Measurements from ENCODE around the gene PLA1A.
"Not testable (repeated sequence)": the region's sequence is repeated elsewhere in the genome, so short reads cannot be mapped to it uniquely, and the experiment has no call there.

PLA1A gene, protein sequence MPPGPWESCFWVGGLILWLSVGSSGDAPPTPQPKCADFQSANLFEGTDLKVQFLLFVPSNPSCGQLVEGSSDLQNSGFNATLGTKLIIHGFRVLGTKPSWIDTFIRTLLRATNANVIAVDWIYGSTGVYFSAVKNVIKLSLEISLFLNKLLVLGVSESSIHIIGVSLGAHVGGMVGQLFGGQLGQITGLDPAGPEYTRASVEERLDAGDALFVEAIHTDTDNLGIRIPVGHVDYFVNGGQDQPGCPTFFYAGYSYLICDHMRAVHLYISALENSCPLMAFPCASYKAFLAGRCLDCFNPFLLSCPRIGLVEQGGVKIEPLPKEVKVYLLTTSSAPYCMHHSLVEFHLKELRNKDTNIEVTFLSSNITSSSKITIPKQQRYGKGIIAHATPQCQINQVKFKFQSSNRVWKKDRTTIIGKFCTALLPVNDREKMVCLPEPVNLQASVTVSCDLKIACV

DNA sequence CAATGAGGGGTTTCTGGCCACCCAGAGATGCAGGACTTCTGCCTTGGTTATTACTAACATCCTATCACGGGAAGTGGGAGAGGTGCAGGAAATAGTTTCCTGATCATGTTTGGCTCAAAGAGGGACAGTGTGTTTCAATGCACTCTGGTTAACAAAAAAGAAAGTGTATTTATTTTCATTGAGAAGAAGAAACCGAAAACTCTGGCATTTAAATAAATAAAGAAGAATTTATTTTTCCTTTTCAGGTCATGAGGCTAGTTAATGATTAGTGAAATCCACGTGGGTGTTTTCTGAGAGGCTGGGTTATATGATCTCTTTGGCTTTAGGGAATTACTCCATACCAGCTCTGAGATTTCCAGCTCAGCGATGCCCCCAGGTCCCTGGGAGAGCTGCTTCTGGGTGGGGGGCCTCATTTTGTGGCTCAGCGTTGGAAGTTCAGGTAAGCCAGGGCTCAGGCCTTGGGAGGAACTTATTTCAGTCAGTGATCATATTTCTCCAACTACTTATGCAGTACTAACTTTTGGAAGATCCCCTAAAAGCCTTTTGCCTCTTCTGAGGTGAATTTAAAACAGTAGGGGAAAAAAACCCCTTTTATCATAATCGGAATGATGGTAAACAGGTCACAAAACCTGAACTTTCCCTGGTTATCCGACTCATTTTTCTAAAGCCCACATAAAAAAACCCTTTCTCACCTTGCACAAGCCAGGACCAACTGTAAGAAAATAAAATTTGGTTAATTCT lies at the start of gene PLA1A:
Gene PLA1A (plus strand): TSS at position 338 of the 741 bp plus-strand sequence. CDS start 29 bp downstream, at position 367.
- DNase-seq = peak in 1 of 2 donors; percentile 20

DNA sequence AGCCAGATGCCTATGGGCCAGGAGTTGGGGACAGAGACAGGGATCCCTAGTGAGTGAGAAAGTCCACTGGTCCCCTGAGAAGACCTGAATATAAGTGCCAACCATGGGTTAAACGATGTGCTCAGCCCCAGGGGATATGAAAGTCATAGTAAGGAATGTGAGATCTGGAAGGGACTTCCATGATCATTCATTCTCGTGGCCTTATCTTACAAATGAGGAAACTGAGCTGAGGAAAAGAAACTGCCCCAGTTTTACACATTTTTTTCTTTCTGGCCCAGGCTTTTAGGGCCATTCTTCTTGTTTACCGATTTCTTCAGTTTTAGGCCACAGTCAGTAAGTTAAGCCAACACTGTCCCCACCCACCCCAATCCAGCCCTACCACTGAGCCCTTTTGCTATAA lies 49.3 kb upstream of the PLA1A start:
- peak; percentile 41 to 59 for DNase-seq

DNA sequence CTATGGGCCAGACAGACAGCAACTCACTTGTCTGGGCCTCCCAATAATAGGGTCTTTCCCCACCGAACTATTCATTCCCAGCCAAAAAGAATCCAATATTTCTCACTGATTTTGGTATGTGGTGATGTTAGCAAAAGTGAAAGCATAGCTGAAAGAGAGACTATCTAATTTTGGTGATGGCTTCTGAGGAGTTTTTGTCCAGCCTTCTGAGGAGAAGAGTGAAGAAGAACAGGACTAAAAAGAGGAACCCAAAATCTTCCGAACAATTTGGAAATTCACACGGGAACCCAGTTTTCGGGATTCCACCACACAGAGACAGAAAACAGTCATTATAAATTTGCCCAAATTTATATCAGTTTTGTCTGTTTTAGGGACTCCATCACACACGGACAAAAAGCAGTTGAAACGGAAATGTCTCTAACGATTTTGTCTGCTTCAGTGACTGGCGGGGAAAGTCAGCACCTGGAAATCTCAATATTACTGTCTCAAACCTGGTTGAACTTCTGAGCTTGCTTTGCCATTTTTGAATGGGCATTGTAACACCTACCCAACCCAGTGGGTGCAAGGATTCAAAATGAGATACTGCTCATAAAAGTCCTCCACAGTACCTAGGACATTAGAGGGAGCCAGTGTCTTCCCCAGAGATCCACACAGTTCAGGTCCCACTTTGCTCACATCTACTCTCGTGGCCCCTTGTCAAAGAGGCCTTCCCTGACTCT lies 47.3 kb upstream of the PLA1A start:
- peak in 1 of 2 donors; percentile 27 for DNase-seq

DNA sequence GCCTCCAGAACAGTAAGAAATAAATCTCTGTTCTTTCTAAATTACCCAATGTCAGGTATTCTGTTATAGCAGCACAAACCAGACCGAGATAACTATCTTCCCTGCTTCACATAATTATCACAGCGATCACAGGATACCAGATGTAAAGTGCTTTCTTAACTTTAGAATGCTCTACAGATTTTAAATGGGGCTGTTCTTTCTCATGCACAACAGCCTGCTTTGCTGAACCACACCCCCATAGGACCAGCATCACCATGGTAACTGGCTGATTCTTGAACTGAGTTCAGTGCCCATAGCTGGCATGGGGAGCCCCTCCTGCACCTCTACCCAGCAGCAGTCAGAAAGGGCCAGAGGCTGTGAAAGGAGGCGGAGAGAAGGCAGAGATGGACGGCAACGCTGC lies 46.1 kb upstream of the PLA1A start:
- DNase-seq = no peak

DNA sequence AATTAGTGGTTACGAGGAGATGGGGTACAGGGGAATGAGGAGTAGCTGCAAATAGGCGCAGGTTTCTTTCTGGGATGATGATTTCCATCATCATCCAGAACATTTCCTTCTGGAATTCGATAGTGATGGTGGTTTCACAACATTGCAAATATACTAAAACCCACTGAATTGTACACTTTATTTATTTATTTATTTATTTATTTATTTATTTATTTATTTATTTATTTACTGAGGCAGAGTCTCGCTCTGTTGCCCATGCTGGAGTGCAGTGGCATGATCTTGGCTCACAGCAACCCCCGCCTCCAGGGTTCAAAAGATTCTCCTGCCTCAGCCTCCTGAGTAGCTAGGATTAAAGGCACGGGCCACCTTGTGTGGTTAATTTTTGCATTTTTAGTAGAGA lies 44.8 kb upstream of the PLA1A start:
- not testable (repeated sequence) for DNase-seq

DNA sequence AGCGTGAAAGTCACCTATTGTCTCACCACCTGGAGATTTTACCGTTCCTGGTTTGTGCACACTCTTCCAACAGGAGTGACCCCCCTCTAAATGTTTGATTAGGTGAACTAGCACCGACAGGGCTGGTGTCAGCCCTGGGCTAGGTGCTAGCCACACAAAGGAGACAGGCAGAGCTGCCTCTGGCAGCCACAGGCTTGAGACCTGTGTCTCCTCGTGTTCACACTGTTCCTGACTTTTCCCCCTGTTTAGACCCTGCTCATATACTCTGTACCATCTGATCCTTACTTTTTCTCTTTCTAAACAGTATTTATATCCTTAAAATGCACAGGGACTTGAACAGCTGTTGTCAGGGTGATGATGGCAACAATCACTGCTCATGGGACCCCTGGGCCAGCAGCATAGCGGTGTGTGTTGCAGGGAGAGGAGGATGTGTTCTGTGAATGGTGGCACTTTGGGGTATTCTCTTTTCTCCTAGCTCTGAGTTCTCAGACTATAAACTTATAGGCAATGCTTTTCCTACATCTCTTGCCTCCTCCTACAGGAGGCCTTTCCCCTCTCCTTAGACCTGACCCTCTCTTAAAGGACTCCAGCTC lies 43.8 kb upstream of the PLA1A start:
- no peak for DNase-seq

DNA sequence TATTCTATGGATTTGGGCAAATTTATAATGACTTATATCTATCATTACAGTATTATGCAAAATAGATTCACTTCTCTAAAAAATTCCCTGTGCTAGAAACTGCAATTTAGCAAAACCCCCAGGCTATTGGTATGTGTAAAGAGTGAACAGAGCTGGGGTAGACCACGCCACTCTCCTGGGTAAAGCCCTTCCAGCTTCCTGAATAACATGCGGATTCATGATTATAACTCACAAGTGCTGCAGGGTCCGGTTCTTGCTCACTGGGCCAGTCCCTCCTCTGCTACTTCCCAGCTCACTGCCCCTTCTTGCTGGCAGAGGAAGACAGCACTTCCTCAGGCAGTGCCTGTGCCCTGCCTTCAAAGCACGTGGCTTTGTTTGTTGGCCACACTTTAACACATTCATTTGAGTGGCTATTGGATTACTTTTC lies 42.4 kb upstream of the PLA1A start:
- peak; percentile 95 to 99 for DNase-seq

DNA sequence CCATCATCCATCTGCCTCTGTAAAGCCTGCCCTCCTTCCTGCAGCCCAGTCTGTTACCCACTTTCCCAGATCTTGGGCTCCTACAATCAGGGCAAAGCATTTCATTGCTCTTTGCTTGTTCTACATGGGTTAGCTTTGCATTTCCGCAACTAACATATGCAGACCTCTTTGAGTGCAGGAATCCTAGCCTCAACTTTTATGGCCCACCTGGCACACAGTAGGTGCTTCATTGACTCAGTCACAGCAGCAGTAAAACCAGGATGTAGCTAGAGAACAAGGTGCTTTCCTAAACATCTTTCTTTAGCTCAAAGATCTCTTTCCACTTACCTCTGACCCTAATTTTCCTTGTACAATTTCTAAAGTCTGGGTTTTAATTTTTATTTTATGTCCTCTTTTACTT lies 41.8 kb upstream of the PLA1A start:
- DNase-seq = no peak

DNA sequence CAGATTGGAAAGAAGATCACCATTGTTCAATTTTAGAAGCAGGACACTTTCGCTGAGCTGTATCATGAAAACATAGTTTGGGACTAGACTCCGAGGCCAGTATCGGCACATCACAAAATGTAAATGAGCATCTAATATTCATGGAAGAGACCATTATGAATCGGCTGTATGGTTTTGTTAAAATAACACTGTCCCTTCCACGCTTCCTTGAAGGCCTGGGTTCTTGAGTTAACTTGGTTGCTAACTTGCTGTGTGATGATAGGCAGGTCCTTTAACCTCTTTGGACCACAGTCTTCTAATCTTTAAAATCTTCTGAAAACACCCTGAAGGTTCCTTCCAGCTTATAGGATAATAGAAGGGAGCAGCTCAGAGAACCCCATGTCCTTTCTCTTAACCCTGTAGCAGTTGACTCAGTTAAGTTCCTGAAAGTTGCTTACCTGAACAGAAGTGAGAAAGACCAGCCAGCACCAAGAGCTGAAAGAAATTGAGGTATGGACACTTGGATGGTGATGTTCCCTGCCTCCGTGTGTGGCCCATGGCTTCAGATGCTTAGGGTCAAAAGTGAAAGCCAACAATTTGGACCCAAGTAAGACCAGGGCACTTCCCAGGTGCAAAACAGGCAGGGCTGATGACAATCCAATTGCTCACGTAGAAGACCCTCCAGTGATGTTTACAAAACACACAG lies 40.4 kb upstream of the PLA1A start:
- no peak for DNase-seq

DNA sequence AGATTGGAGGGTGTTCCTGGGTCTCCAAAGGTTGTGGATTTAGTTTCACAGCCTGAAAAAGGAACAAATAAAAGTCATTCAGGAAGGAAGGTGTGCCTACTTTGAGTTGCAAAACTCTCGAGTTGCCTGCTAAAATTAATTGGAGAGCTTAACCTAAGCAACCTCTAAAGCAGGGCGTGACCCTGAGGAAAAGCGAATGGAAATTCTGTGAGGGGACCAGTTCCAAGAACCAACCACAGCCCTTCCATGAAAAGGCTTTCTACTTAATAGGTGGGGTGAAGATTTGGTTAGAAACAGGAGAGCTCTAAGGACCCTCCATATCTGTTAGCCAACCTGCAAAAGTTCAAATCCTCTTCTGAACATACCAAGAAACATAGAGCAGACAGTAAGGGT lies 39.8 kb upstream of the PLA1A start:
- DNase-seq = peak in 1 of 2 donors; percentile 42

DNA sequence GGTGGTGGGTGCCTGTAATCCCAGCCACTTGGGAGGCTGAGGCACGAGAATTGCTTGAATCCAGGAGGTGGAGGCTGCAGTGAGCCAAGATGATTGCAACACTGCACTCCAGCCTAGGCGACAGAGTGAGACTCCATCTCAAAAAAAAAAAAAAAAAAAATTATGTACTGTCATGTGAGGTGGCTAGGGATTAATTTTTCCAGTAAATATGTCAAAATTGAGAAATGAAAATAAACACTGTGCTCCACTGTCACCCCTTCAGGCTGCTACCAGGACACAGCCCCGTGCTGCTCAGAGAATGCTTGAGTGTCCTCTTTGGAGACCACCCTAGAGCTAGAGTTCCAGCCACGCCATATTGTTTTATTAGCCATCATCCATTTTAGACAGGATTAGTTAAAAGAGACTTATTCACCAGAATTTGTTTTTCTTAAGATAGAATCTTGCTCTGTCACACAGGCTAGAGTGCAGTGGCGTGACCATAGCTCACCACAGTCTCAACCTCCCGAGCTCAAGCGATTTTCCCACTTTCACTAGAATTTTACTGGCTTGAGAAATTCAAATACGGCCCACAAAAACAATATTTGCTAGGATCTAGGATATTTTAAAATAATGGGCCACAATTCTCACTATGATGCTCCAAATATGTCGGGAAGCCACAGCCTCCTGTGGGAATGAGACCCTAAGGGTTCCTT lies 38.9 kb upstream of the PLA1A start:
- DNase-seq = peak in 1 of 2 donors; percentile 39

DNA sequence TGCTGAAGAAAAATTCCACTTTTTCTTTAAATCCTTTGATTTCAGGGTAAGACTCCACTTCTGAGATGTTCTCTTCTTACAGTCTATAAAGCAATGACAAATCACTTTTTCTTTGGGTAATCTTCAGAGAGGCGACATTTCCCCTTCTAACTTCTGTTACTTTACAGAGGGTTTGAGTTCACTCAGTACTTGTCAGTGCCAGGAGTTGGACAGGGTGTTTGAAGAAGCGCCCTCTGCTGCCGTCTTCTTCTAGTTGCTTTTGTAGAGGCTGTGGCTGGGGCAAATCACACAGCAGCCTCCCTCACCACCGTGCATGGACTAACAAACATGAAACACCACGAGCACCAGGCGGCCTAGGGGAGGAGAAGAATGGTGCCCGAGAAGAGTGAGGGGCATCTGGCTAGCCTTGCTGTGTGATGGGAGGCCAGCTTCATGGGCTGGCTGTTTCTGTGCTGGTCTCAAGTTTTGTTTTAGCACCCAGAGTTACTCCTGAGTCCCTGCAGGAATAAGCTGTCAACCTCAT lies 38.2 kb upstream of the PLA1A start, which contains the start of gene CD80:
Gene CD80 (minus strand): TSS at position 174 of the 523 bp plus-strand sequence. CDS start 1,886 bp downstream, outside the sequence.
- DNase-seq = peak; percentile 86 to 93

DNA sequence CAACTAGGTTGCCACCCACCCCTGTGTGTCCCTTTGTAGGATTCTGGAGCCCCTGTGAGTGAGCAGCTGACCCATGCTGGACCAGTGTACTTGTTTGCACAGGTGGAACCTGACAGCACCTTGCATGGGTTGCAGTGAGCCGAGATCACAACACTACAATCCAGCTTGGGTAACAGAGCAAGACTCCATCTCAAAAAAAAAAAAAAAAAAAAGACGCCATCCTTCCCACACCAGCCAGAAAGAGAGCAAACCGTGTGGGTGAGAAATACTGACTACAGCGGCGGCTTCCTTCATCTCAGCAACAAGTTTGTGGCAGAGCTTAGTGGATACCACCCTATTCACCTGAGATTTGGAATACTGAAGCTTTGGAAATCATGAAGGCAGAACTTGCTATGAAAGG lies 37.5 kb upstream of the PLA1A start:
- DNase-seq = no peak

DNA sequence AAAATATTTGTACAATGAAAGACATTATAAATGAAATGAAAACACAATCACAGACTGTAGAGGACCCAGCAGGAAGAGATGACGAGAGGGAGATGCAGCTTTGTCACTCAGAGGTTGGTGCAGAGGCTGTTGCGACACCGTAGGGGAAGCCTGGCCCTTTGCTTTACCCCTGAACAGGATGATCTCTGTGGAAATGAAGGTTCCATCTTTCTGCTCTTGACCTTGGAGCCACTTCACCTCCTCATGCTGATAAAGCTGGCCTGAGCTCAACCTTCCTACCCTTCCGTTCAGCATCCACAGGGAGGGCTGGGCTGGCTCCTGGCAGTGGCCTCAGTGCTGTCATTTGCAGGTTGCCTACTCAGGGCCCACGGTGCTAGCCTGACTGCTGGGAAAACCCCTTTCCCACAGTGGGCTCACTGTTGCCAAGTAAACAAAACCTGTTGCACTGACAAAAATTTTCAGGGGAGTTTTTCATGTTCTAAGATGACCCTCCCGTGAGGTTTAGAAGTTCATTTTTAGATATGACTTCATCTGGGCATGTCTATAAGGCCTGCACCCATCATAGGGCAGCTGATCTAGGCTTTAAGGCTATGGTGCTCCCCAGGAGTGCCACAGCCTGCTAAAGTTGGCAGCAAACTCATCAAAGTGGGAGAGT lies 35.3 kb upstream of the PLA1A start:
- peak; percentile 94 to 99 for DNase-seq

DNA sequence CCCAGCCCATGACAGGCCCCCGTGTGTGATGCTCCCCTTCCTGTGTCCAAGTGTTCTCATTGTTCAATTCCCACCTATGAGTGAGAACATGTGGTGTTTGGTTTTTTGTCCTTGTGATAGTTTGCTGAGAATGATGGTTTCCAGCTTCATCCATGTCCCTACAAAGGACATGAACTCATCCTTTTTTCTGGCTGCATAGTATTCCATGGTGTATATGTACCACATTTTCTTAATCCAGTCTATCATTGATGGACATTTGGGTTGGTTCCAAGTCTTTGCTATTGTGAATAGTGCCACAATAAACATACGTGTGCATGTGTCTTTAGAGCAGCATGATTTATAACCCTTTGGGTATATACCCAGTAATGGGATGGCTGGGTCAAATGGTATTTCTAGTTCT lies 34.4 kb upstream of the PLA1A start:
- not testable (repeated sequence) for DNase-seq

DNA sequence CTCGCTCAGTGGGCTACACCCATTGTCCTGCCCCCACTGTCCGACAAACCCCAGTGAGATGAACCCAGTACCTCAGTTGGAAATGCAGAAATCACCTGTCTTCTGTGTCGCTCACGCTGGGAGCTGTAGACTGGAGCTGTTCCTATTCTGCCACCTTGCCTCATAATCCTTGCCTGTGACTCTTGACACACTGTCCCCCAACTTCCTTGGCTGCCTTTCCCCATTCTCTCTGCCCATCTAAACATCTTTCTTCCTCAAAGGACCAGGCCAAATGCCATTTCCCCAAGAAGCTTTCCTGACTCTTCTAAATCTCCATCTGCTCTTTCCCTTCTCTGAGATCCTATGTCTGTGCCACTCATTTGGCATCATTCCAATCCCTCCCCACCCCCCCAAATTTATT lies 28.5 kb upstream of the PLA1A start:
- DNase-seq = peak in 1 of 2 donors; percentile 45

DNA sequence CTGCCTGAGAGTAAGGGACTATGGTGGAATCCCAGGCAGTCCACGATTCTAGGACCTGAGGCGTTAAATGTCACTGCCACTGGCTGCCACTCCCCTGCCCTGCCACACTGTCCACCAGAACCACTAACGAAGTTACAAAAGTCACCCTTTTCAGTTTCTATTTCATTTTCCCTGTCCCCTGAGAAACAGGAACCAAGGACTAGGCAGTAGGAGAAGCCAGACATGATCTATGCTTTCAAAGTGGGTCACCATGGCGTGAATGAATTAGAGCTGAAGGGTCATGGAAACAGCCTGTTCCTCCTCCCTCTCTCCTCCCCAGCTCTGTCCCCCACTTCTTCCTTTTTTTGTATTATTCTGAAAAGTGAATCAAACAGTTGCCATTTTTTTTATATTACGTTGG lies 27.5 kb upstream of the PLA1A start:
- DNase-seq = peak; percentile 94 to 96

DNA sequence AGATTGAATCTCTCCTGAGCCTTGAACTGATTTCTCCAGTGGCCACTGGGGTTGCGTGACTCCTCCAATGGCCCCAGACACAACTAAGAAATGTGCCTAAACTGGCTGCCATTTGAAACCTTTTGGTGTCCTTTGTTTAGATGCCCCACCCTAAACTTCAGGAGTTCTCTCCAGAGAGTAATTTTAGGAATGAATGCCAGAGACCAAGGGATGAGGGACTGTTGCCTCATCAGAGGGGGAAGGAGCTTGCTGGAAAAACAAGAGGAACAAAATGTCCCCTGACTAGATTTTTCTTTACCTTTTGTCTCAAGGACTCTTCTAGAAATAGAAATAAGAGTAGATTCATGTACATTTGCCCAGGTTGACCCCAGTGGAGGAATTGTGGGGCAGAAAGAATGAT lies 26.5 kb upstream of the PLA1A start:
- no peak for DNase-seq

DNA sequence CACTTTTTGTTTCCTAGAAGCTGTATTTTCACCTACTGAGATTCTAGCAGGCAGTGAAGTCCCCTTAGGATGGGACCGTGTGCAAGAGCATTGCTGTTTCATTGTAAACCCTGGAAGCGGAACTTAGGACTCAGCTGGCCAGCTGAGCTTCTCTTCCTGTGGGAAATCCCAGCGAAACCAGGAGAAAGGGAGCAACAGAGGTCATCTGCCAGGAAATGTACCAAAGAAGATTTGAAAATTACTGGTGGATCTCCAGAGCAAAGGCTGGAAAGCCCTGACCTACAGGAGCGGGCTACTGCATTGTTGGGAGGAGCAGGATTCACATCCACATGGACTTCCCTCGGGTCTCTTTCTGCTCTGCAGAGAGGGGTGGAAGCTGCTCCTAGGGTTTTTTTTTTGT lies 26.0 kb upstream of the PLA1A start:
- peak; percentile 53 to 68 for DNase-seq

DNA sequence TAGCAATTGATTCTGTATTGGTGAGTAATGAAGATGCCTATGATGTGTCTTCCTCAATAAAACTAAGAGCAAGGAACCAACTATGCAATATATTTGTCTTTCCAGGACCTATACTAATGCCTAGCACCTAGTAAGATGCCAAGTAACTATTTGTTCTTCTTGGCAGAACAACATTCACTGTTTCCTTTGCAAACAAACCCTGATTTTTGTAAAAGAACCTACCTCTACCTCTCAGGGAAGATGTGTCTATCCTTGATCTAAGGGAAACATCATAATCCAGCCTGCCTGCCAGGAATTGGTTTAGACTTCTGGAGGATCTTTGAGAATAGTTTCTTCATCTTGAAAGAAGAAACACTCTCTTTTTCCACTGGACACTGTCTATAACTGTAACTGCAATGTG lies 22.2 kb upstream of the PLA1A start:
- DNase-seq = no peak
